HepG2 (cell line): Measurements from ENCODE around the gene EIF3B. TPM values are rescaled to one million over a fixed set of nuclear protein-coding genes. Genes with fewer than 3 reads are reported as not detected.

Experiments
- AGO2 ChIP-seq: fragments of 200-400 bp; formaldehyde crosslinking; optimal IDR thresholded peaks from 2 replicates; pipeline ENCODE3; 2017; ENCODE audit warnings: mild to moderate bottlenecking, low read depth, low read length, moderate library complexity
- CCDC6 ChIP-seq: sonication (generic); formaldehyde crosslinking; IDR thresholded peaks from 2 replicates; pipeline ENCODE4 v1.8.1; 2022; ENCODE audit warnings: mild to moderate bottlenecking, missing genetic modification reagents, moderate library complexity
- CHCHD3 ChIP-seq: sonication (generic); formaldehyde crosslinking; IDR thresholded peaks from 2 replicates; pipeline ENCODE4 v1.8.0; 2022; ENCODE audit warnings: mild to moderate bottlenecking, missing genetic modification reagents, moderate library complexity
- DPF2 ChIP-seq: sonication (generic); formaldehyde crosslinking; IDR thresholded peaks from 2 replicates; pipeline ENCODE4 v1.4.0; 2020; ENCODE audit warnings: mild to moderate bottlenecking, low read depth, missing genetic modification reagents, borderline replicate concordance
- FOXM1 ChIP-seq: sonication (generic); formaldehyde crosslinking; IDR thresholded peaks from 2 replicates; pipeline ENCODE4 v1.5.0; 2020; ENCODE audit warnings: missing genetic modification reagents
- GABPB1 ChIP-seq: IDR thresholded peaks from 2 replicates; pipeline ENCODE4 v1.6.1; 2016; ENCODE audit warnings: mild to moderate bottlenecking, missing genetic modification reagents, moderate library complexity, missing compliant biosample characterization
- HOXA7 ChIP-seq: sonication (generic); formaldehyde crosslinking; IDR thresholded peaks from 2 replicates; pipeline ENCODE4 v1.8.1; 2022; ENCODE audit warnings: mild to moderate bottlenecking, missing genetic modification reagents, moderate library complexity
- JUND ChIP-seq: sonication (generic); formaldehyde crosslinking; IDR thresholded peaks from 2 replicates; pipeline ENCODE4 v1.8.0; 2022; ENCODE audit warnings: mild to moderate bottlenecking, missing genetic modification reagents
- MXI1 ChIP-seq: IDR thresholded peaks from 3 replicates; pipeline ENCODE4 v1.6.1; 2012; ENCODE audit warnings: low read depth, low read length, inconsistent platforms, borderline replicate concordance
- NBN ChIP-seq: fragments of 450-650 bp; conservative IDR thresholded peaks from 2 replicates; pipeline ENCODE4 v1.6.1; 2017
- PCBP1 ChIP-seq: fragments of 200-400 bp; formaldehyde crosslinking; IDR thresholded peaks from 2 replicates; pipeline ENCODE4 v1.6.1; 2017; ENCODE audit warnings: mild to moderate bottlenecking, low read depth, low read length, borderline replicate concordance
- RELA ChIP-seq: sonication (generic); formaldehyde crosslinking; IDR thresholded peaks from 2 replicates; pipeline ENCODE4 v1.4.0; 2020; ENCODE audit warnings: missing genetic modification reagents
- SIN3B ChIP-seq: fragments of 150-350 bp; IDR thresholded peaks from 2 replicates; pipeline ENCODE4 v1.6.1; 2014; ENCODE audit warnings: low read length
- SKIL ChIP-seq: sonication (generic); formaldehyde crosslinking; IDR thresholded peaks from 2 replicates; pipeline ENCODE4 v1.8.0; 2022; ENCODE audit warnings: missing genetic modification reagents, mild to moderate bottlenecking, moderate library complexity, borderline replicate concordance
- SMAD1 ChIP-seq: sonication (generic); formaldehyde crosslinking; IDR thresholded peaks from 2 replicates; pipeline ENCODE4 v1.4.0; 2020; ENCODE audit warnings: missing genetic modification reagents, low read depth, mild to moderate bottlenecking, borderline replicate concordance
- SMYD3 ChIP-seq: sonication (generic); formaldehyde crosslinking; IDR thresholded peaks from 2 replicates; pipeline ENCODE4 v1.8.1; 2023; ENCODE audit warnings: mild to moderate bottlenecking, missing genetic modification reagents
- ZMYM3 ChIP-seq: sonication (generic); formaldehyde crosslinking; IDR thresholded peaks from 2 replicates; pipeline ENCODE4 v1.5.1; 2020; ENCODE audit warnings: mild to moderate bottlenecking, missing genetic modification reagents
- ZNF232 ChIP-seq: sonication (generic); formaldehyde crosslinking; IDR thresholded peaks from 2 replicates; pipeline ENCODE4 v1.4.0; 2020; ENCODE audit warnings: missing genetic modification reagents, borderline replicate concordance
- ZNF335 ChIP-seq: sonication (generic); formaldehyde crosslinking; IDR thresholded peaks from 2 replicates; pipeline ENCODE4 v1.4.0; 2020; ENCODE audit warnings: missing genetic modification reagents
- ZNF44 ChIP-seq: sonication (generic); formaldehyde crosslinking; IDR thresholded peaks from 2 replicates; pipeline ENCODE4 v1.5.1; 2020; ENCODE audit warnings: mild to moderate bottlenecking, missing genetic modification reagents
- ZNF816 ChIP-seq: sonication (generic); formaldehyde crosslinking; IDR thresholded peaks from 2 replicates; pipeline ENCODE4 v1.8.0; 2022; ENCODE audit warnings: missing genetic modification reagents, mild to moderate bottlenecking, borderline replicate concordance
- ZNF841 ChIP-seq: sonication (generic); formaldehyde crosslinking; IDR thresholded peaks from 2 replicates; pipeline ENCODE4 v1.8.1; 2023; ENCODE audit warnings: missing genetic modification reagents, borderline replicate concordance
- ZSCAN12 ChIP-seq: sonication (generic); formaldehyde crosslinking; IDR thresholded peaks from 2 replicates; pipeline ENCODE4 v1.9.0; 2021; ENCODE audit warnings: mild to moderate bottlenecking, missing genetic modification reagents
- polyA plus RNA-seq, 8 experiments: library from polyadenylated mRNA; depleted of rRNA in 3 of 8; stranded (reverse) in 7 of 8; unstranded in 1 of 8; fragments of >200 nt; fragmentation: Illumina TruSeq in 4 of 8; extraction: Trizol in 4 of 8; gene quantifications; 2 replicates each; pipeline versions ENCODE4 v1.2.1 to v1.2.3, GENCODE V29; 2011 to 2016; ENCODE audit warnings: low read depth in 4 of 8, missing spikeins in 1 of 8, mixed read lengths in 1 of 8; ENCODE audit not compliant: insufficient read depth in 1 of 8
- total RNA-seq, 5 experiments: library from RNA; depleted of rRNA; stranded (reverse); fragments of >200 nt; fragmentation: Illumina TruSeq; extraction: Trizol; gene quantifications; 2 replicates each; pipeline ENCODE4 v1.2.3, GENCODE V29; 2016; ENCODE audit warnings: low read depth in 1 of 5
- TF ChIP-seq, protein P1 (sequence below): IDR thresholded peaks from 2 replicates; pipeline ENCODE4 v1.6.1; 2016; ENCODE audit warnings: control low read depth
- TF ChIP-seq, protein P2 (sequence below): IDR thresholded peaks from 2 replicates; pipeline ENCODE4 v1.6.1; 2016; ENCODE audit warnings: missing compliant biosample characterization, missing genetic modification reagents, borderline replicate concordance
- TF ChIP-seq, protein P3 (sequence below): IDR thresholded peaks from 2 replicates; pipeline ENCODE4 v1.6.1; 2018; ENCODE audit warnings: missing genetic modification reagents

EIF3B gene
- total and polyA plus RNA-seq, 2 of the 13 experiments (the other 11 are each of a cell fraction or from before 2014, with no cell fraction given), result 92.2 to 241 TPM

- TF ChIP-seq SKIL (CRISPR knock-in tag), result 0 out of 2 replicates have a peak, but pooled peaks have one; percentile 22
- TF ChIP-seq SMAD1, result no peak
- TF ChIP-seq, protein P1, sequence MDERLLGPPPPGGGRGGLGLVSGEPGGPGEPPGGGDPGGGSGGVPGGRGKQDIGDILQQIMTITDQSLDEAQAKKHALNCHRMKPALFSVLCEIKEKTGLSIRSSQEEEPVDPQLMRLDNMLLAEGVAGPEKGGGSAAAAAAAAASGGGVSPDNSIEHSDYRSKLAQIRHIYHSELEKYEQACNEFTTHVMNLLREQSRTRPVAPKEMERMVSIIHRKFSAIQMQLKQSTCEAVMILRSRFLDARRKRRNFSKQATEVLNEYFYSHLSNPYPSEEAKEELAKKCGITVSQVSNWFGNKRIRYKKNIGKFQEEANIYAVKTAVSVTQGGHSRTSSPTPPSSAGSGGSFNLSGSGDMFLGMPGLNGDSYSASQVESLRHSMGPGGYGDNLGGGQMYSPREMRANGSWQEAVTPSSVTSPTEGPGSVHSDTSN, result no peak
- TF ChIP-seq ZNF816 (CRISPR knock-in tag), result no peak
- TF ChIP-seq CHCHD3 (CRISPR knock-in tag), result no peak
- no peak; the same call in 1 of the 2 replicates for TF ChIP-seq ZNF44 (CRISPR knock-in tag)
- peak; percentile 5; the same call in 1 of the 2 replicates for TF ChIP-seq SIN3B
- TF ChIP-seq RELA, result no peak
- TF ChIP-seq GABPB1 (CRISPR knock-in tag), result peak; percentile 80
- no peak for TF ChIP-seq ZSCAN12
- TF ChIP-seq AGO2, result no peak
- peak; percentile 97; the same call in 2 of the 3 replicates for TF ChIP-seq MXI1
- TF ChIP-seq NBN, result no peak
- TF ChIP-seq HOXA7 (CRISPR knock-in tag), result no peak
- TF ChIP-seq FOXM1 (CRISPR knock-in tag), result no peak
- TF ChIP-seq, protein P2, sequence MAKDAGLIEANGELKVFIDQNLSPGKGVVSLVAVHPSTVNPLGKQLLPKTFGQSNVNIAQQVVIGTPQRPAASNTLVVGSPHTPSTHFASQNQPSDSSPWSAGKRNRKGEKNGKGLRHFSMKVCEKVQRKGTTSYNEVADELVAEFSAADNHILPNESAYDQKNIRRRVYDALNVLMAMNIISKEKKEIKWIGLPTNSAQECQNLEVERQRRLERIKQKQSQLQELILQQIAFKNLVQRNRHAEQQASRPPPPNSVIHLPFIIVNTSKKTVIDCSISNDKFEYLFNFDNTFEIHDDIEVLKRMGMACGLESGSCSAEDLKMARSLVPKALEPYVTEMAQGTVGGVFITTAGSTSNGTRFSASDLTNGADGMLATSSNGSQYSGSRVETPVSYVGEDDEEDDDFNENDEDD, result peak; percentile 43; the same call in 1 of the 2 replicates
- TF ChIP-seq ZNF232, result 0 out of 2 replicates have a peak, but pooled peaks have one; percentile 64
- no peak for TF ChIP-seq ZMYM3 (CRISPR knock-in tag)
- TF ChIP-seq ZNF841 (CRISPR knock-in tag), result no peak
- no peak for TF ChIP-seq SMYD3
- no peak for TF ChIP-seq JUND (CRISPR knock-in tag)
- no peak; the same call in 1 of the 2 replicates for TF ChIP-seq ZNF335 (CRISPR knock-in tag)
- TF ChIP-seq, protein P3, sequence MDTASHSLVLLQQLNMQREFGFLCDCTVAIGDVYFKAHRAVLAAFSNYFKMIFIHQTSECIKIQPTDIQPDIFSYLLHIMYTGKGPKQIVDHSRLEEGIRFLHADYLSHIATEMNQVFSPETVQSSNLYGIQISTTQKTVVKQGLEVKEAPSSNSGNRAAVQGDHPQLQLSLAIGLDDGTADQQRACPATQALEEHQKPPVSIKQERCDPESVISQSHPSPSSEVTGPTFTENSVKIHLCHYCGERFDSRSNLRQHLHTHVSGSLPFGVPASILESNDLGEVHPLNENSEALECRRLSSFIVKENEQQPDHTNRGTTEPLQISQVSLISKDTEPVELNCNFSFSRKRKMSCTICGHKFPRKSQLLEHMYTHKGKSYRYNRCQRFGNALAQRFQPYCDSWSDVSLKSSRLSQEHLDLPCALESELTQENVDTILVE, result no peak; the same call in 1 of the 2 replicates
- TF ChIP-seq DPF2 (CRISPR knock-in tag), result no peak
- TF ChIP-seq CCDC6 (CRISPR knock-in tag), result 0 out of 2 replicates have a peak, but pooled peaks have one; percentile 46
- no peak for TF ChIP-seq PCBP1
These were observed at the start of gene EIF3B (continued) for GRCh38 chr7:2354186-2354938.
